Measurements from ENCODE around the gene ABCC9.

ABCC9 gene

DNA sequence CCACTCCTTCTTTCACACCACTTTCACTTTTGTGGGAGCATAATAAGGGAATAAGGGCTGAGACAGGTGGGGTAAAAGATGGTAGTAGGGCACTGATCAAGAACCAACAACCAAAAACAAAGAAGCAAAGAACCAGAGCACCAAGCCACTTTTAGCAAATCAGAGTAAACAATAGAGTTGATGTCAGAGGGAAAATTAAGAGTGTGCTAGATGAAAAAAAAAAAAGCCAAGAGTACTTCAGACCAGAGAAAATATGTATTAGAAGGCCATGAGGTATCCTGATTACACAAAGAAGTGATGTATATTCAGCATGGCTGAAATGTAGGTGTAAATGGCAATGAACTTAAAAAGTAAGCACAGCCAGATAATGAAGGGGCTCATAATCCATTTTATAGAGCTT, 75.4 kb downstream of the ABCC9 start:
- DNase-seq, result no peak

DNA sequence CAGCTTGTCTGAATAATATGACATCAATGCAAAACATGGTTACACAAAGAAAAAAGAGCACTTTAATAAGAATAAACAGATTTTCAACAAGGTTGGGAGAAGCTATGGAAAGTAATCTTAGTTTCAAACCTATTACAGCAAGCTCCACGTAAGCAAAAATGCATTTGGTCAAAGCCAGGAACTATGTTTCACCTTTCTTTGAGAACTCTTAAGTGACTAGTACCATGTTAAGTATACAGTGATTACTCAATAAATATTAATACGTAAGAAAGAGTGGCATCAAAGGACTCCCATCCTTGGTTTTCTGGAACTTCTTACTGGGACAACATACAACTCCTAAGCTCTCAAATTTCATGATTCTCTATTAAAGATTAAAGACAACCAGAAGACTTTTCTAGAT, 80.7 kb downstream of the ABCC9 start:
- DNase-seq, result no peak

DNA sequence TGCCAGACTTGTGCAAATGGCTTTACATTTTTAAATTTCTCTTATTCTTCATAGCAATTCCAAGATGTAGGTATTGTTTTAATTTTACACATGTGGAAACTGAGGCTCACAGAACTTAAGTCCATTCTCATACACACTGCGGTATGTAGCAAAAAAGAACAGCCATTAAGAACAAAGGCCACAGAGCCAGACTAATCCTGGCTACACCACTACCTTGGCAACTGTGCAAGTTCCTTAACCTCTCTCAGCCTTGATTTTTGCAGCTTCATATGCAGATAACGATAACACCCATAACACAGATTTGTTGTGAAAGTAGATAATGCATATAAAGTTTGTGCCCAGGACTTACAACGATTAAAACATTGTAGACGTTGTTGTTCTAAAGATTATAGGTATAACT, 81.1 kb downstream of the ABCC9 start:
- no peak for DNase-seq

DNA sequence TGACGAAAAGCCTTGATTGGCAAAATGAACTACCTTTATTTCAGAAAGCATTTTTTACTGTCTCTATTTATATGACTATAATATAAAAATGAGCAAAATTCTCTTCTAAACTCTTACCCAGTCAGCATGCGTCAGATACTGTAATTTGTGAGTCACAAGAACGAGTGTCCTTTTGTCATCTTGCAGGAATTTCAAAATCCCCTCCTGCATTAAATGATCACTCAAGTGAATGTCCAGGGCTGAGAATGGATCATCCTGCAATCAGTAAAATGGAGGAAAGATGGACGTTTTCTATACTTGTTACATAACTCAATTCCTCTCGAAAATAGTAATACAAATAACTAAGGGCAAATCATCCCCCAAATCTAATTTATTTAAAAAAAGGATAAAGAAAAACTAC, 89.0 kb downstream of the ABCC9 start:
- no peak for DNase-seq

DNA sequence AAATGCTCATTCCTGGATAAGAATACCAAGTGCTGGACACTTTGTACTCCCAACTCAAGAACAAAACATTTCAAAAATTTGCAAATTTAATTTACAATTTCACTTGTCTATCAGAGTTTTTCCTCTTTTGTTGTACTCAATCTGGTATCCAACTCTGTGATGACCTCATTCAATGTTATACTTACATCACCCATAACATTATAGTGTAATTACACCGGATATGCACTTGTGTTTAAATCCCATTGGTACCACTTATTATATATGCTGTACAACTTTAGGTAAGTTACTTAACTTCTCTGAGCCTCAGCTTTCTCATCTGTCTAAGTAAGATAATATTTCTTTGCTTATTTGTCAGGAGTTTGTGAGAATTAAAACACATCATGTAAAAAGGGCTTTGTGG, 90.1 kb downstream of the ABCC9 start:
- no peak for DNase-seq

DNA sequence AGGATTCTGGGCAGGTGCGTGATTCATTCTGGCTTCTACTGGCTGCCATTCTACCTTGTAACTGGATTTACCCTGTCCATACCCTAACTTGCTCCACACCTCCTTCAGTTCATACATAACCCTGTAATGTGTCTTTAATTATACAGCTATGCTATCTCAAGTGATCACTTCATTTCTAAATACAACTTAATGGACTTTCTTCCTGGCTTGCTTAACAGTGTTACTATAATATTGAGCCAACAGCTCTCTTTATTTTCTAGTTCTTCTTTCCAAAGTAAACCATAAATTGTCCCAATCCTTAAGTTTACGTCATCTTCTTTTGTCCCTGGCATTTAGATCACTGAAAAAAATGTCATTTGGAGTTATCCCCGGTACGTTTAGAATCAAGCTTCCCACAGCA, 90.8 kb downstream of the ABCC9 start:
- DNase-seq, result no peak

DNA sequence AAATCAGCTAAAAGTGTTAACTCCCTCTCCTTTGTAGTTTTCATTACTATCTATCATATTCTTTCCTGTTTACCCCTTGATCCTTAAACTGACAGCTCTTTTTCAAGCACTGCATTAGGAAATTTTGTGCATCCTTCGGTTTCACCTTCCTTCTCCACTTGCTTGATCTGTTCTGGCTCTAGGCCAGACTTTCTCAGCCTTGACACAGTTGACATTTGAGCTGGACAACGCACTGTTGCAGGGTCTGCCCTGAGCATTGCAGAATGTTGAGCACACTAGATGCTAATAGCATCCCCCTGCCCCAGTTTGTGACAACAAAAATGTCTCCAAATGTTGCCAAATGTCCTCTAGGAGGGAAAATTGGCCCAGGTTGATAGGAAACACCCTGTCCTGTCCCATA, 91.3 kb downstream of the ABCC9 start:
- no peak for DNase-seq

DNA sequence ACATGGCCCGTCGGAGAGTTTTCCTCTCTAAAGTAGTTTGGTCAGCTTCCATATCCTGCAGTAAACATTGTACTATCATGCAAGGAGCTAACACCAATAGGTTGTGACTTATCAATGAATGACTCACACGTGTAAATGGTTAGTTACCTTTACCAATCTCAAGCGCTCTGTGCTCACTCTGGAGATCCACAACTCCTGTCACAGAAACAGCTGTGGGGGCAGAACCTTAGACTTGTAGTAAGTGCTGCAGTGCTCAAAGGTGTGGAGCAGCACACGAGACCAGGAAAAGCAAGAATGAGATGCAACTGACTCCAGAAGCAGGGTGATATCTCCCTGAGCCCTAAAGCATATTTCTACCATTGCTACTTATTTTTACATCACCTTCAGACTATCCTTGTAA, 93.0 kb downstream of the ABCC9 start:
- no peak for DNase-seq

DNA sequence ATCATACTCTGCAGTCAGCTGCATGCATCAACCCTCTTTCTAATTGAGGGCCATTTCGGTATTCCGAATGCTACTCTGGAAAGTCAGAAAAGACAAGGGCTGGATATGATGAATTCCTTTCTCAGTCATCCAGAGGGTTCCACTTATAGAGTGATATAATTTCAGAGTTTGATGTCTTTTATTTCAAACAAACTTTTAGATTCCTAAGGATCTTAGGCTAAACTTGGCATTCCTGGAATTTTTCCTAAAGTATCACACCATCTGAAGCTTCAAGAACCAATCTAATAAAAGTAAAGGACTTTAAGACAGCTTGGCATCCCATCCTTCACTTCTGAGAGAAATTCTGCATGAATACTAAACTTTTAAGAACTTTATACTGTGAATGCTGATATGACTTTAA, 97.4 kb downstream of the ABCC9 start:
- DNase-seq, result no peak

DNA sequence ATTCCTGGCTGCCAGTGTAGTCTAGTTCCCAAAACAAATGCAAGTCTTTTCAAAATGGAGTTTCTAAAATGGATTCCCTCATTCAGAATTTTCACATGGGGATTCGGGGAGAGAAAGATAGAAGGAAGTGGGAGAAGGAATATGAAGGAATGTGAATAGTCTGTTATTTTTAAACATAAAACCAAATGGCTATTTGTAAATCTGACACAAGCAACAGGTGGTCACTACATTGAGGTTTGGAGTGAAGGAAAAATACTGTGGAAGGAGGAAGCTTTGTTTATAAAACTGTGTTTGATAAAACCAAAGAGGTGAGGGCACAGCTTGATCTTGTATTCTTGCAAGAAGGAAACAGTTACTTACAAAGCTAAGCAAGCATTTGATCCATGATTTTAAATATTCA, 101.5 kb downstream of the ABCC9 start:
- no peak for DNase-seq

DNA sequence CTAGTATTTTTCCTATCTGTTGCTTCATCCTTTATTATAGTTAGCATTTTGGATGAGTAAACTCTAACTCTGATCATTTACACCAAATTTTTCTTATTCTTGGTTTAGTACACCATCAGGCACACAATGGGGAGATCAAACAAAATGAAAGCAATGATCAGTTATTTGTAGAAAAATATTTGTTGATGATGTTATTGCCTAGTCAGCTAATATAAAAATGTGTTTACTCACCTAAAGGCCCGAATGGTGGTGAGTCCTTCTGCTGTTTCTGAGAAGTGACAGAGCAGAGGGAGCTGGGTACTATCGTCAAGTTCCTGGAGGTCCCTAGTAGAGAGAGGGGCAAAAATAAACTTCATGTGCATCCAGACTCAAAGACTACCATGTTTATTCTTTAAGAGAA, 103.4 kb downstream of the ABCC9 start:
- no peak for DNase-seq

DNA sequence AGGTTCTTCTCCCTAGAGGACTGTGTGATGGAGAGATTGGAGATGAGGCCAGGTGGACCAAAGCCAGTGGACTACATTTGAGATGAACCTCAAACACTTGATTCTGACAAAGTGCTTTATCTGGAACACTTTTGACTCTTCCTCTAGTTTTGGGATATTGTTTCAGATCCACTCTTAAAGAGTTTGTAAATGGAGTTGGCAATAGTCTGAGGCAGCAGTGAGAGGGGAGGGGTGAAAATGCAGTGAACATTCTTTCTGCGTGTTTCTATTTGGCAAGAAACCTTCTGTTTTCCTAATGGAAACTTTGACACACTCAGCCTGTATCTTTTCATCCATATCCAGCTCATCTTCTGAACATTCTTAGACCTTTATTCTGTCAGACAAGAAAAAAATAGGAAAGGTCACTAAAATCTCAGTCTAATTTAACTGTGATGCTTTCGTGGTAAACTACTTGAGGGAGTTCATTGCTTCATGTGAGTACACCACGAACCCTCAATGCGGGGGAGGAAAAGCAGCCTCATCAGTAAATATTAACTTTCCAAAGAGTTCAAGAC, 109.4 kb downstream of the ABCC9 start:
- DNase-seq, result no peak

DNA sequence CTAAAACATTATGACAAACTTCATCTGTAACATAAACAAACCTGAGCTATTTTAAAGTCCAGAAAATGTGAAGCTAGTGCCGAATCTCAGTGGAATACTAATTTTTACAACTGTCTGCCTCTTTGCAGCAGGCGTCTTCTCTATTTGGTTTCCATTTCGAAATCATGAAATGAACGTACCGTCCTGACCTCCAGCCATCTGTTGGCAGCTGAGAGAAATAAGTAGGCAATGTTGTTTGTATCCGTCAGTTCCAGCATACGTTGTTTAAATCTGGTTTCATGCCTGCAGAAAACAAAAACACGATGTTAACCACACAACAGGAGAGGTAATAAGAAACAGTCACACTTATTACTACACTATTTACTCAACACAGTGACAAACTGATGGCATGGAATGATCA, 112.4 kb downstream of the ABCC9 start:
- no peak for DNase-seq

DNA sequence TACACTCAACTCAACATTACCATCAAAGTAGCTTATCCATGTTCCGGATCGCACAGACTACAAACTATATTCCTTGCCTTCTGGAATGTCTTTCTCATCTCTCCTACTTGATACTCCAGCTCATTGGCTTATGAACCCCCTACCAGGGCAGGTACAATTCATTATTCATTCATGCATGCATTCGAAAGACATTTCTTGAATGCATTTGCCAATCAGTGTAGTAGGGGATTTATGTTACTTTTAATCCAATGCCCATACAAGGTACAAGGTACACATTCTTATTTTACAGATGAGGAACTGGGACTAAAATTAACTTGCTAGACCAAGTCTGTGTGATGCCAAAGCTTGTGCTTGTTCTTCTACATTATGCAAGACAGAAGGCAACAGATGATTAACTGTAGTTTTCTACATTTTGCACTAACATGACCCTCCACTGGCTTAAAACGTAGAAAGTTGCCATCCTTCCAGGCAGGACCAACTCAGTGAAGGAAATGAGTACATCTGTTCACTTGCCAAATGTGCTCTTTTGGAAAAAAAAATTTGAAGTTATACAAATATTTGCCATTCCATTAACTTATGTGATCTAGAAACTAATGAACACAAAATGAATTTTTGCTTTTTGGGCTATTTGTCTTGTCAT, 113.0 kb downstream of the ABCC9 start:
- no peak for DNase-seq

DNA sequence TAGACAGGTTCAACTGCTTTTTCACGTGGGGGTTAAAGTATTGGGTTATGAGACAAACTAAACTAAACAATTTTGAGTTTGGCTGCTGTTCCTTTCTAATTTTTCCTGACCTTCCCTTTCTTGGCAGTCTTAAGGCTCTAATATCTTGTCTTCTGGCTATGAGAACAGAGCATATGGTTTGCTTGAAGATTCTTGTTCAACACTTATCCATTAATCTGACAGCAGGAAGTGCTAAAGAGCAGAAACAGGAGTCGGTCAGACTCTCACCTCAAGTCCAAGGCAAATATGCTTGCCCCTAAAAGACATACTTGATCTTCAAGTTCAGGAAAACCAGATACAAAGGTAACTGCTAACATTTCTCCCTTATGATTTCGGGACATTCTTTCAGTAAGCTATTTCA, 114.1 kb downstream of the ABCC9 start:
- DNase-seq, result no peak

DNA sequence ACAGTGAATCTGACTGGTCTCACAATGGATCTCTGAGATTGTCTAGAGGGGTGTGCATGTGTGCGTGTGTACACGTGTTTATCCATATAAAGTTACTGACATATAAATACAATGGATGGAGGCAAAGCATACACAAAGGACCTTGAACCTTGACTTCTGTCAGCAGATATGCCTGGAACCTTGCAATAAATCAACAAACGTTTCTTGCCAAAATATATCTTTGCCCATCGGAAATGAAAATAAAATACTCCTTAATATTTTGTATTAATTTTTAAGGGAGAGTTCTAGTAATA, 114.7 kb downstream of the ABCC9 start:
- DNase-seq, result no peak

DNA sequence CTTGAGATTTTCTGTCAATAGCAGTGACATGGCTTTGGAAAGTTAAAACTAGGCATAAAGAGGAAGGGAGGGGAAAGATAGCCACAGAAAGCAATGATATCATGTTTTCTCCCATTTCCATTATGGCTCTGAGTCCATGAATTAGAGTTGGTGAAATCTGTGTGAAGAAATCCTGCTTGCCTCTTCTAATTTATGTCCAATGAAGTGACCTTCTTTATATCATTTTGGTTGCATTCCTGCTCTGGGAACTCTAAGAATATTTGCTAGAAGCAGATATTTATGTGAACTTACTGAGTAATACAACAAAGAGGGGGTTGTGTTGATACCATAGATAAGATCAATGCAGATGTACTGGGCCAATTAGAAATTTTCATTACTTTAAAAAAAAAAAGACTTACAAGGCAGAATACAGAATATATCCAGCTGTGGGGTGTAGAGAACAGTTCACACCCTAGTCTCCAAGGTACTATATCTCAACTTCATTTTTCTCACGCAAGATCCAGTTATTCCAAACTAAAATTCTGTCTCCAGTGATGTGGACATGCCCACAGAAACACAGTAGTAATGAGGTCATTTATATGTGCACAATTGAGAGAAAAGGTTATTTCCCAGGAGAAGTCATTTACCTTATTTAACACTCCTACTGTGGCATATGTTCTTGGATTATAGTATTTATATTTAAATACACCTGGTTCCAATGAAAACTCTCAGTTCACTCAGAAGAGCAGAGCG, 115.2 kb downstream of the ABCC9 start:
- DNase-seq, result no peak

DNA sequence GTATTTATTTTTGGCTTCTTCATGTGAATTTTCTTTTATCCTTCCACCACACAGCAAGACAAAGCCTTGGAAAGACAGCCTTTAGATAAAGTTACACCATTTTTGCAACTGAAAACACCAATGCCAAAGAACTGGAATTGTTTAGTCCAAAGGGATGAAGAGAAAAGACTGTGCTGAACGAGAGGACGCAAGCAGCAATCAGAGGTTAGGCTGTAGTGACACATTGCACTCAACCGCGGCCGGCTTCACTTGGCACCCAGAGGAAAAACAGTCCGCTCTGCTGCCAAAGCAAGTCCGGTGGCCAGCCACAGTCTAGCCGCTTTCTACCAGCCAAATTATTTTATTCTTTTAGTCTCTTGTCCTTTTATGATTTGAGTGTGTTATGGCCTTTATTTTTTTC, 117.6 kb downstream of the ABCC9 start:
- no peak for DNase-seq

DNA sequence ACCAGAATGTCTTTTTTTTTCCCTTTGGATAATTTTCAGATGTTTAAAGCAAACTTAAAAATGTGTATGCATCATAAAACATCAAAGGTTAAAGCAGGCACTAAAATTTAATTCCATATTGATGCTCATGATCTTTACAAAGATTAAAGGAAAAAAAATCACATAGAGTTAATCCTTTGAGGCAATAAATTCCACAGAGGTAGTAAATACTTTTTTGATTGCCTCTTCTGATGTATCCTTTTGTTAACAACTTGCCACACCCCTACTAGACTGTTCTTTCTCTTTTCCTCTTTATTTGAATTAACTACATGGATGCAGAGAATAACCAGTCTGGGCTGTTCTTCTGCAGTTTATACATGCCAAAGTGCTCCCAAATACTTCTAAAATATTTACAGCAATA, 121.5 kb downstream of the ABCC9 start:
- DNase-seq, result no peak

DNA sequence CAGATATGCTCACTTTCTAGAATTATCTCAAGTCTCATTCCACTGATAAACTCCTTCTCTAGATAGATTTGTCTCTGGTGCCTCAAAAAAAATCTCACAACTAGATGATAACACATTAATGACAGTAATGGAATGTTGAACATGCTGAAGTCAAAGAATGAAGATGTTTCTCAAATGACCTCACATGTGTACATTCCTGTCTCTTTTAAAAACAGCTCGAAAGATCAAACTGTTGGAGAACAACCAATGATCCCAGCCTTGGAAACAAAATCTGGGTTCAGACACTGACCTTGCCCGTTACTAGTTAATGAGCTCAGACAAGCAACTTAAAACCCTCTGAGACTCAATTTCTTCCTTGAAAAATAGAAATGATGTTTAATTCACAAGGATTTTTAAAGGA, 122.0 kb downstream of the ABCC9 start:
- no peak for DNase-seq

DNA sequence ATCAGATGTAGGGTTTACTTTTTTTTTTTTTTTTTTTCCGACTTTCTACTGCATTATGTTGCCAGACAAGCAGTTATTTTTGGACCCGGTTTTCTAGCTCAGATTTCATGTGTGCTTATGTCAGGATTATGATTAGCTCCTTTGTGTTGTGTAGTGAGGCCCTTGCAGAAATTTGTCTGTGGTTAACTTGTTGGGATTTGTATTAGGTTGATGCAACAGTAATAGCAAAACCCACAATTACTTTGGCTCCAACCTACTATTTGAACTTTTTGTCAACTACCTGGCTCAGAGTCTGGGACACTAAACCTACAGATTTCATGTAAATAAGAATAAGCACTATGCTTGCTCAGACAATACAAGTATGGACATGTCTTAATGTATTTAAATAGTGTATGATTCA, 122.6 kb downstream of the ABCC9 start:
- no peak for DNase-seq

DNA sequence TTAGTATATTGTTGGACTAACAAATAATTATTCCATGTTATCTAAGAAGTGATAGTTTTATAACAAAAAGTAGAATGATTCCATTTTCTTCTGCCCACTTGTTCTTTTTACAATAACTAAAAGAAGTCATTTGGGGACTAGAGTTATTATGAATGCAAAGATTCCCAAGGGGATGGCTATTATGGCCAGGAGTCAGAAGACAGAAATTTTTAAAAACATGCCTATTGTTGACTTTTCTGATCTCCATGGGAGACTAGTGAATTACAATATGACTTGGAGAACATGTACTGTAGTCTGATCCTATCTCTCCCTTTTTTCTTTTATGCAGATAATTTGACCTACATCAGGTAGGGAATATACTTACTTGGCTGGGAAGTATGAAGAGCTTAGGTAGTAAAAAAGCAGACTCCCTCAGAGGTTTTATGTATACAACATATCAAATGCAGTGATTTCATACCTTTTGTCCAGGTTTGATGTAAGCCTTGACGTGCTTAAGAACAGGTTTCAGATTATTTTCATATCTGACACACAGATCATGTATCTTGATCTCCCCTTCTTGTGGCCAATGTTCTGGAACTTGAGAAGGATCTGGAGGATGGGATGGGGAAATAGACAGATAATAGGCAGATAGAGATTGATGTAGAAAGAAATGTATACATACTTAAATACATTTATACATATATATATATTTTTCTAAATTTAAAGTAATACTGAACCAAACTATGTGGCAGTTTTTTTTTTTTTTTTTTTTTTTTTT, 125.7 kb downstream of the ABCC9 start:
- DNase-seq, result no peak

DNA sequence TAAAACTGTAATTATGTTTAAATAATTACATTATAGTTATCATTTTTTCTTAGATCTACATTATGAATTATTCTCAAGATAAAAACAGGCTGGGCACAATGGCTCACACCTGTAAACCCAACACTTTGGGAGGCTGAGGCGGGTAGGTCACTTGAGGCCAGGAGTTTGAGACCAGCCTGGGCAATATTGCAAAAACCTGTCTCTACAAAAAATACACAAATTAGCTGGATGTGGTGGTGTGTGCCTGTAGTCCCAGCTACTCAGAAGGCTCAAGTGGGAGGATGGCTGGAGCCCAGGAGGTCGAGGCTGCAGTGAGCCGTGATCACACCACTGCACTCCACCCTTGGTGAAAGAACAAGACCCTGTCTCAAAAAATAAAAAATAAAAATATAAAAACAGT, 126.4 kb downstream of the ABCC9 start:
- no peak for DNase-seq

DNA sequence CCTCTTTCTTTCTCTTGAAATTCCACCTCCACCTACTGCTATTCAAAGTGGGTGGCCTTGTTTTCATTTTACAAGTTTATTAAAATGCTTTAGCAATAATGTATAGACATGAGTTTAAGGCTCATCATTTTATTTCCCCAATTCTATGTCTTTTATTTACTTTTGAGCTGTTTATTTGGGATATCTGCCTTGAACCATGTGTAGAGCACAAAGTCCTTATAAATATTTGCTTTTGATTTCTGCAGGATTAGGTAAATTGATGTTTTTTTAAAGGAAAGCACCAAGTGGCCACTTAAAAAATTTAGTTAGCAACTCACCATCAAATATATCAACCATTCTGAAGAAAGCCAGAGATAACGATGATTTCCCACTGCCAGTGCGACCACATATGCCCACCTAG, 126.9 kb downstream of the ABCC9 start:
- no peak for DNase-seq

Data from stimulated activated CD4-positive, alpha-beta T cell treated with anti-CD3 and anti-CD28 coated beads, Interleukin-4, amount 100 ng/mL, for 1 hour (primary cell).